Liver (tissue), 3 donors: ENCODE data around the gene CYTH2.

Experiments used
- ATF3 ChIP-seq: IDR thresholded peaks from 2 replicates; pipeline ENCODE4 v1.6.1; 2016; ENCODE audit warnings: antibody characterized with exemption
- EGR1 ChIP-seq, 2 donors: IDR thresholded peaks; 2 replicates each; pipeline ENCODE4 v1.6.1; 2016 to 2018; ENCODE audit warnings: antibody characterized with exemption in 2 of 2, low read depth in 2 of 2
- GABPA ChIP-seq, 2 donors: IDR thresholded peaks in 1 of 2; conservative IDR thresholded peaks in 1 of 2; 2 replicates each; pipeline ENCODE4 v1.6.1; 2016; ENCODE audit warnings: antibody characterized with exemption in 2 of 2, mild to moderate bottlenecking in 1 of 2, moderate library complexity in 1 of 2
- JUND ChIP-seq, 2 donors: IDR thresholded peaks; 2 replicates each; pipeline ENCODE4 v1.6.1; 2016; ENCODE audit warnings: antibody characterized with exemption in 2 of 2
- RAD21 ChIP-seq, 2 donors: IDR thresholded peaks; 2 replicates each; pipeline ENCODE4 v1.6.1; 2016; ENCODE audit warnings: antibody characterized with exemption in 2 of 2, mild to moderate bottlenecking in 2 of 2
- REST ChIP-seq: IDR thresholded peaks from 2 replicates; pipeline ENCODE4 v1.6.1; 2016; ENCODE audit warnings: antibody characterized with exemption, mild to moderate bottlenecking
- RXRA ChIP-seq, 2 donors: IDR thresholded peaks; 2 replicates each; pipeline ENCODE4 v1.6.1; 2017 to 2018; ENCODE audit warnings: antibody characterized with exemption in 2 of 2, mild to moderate bottlenecking in 1 of 2
- SP1 ChIP-seq: IDR thresholded peaks from 2 replicates; pipeline ENCODE4 v1.6.1; 2018; ENCODE audit warnings: antibody characterized with exemption, mild to moderate bottlenecking
- TAF1 ChIP-seq: conservative IDR thresholded peaks from 2 replicates; pipeline ENCODE4 v1.6.1; 2016; ENCODE audit warnings: antibody characterized with exemption, mild to moderate bottlenecking
- YY1 ChIP-seq: IDR thresholded peaks from 2 replicates; pipeline ENCODE4 v1.6.1; 2016; ENCODE audit warnings: antibody characterized with exemption, mild to moderate bottlenecking
- TF ChIP-seq, protein P1 (sequence below): fragments of 150-350 bp; IDR thresholded peaks from 2 replicates; pipeline ENCODE4 v1.5.1; 2017; ENCODE audit warnings: improper control_type of control experiment, low read depth, low read length; ENCODE audit not compliant: missing input control
- TF ChIP-seq, protein P2 (sequence below): IDR thresholded peaks from 2 replicates; pipeline ENCODE4 v1.6.1; 2016; ENCODE audit warnings: antibody characterized with exemption
- donor health status: healthy.
- donor health status: healthy.

- TF ChIP-seq, protein P1, sequence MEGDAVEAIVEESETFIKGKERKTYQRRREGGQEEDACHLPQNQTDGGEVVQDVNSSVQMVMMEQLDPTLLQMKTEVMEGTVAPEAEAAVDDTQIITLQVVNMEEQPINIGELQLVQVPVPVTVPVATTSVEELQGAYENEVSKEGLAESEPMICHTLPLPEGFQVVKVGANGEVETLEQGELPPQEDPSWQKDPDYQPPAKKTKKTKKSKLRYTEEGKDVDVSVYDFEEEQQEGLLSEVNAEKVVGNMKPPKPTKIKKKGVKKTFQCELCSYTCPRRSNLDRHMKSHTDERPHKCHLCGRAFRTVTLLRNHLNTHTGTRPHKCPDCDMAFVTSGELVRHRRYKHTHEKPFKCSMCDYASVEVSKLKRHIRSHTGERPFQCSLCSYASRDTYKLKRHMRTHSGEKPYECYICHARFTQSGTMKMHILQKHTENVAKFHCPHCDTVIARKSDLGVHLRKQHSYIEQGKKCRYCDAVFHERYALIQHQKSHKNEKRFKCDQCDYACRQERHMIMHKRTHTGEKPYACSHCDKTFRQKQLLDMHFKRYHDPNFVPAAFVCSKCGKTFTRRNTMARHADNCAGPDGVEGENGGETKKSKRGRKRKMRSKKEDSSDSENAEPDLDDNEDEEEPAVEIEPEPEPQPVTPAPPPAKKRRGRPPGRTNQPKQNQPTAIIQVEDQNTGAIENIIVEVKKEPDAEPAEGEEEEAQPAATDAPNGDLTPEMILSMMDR = no peak
- TF ChIP-seq GABPA (IDR thresholded peaks at IDR 0.05 in 1 of 2, conservative IDR thresholded peaks at IDR 0.05 in 1 of 2) (no peak), RAD21 (IDR thresholded peaks at IDR 0.05) (no peak), YY1 (no peak), ATF3 (no peak), SP1 (no peak), REST (no peak), TAF1 (no peak), EGR1 (IDR thresholded peaks at IDR 0.05; ENCODE audit: low read depth in 2 of 2) (no peak), JUND (IDR thresholded peaks at IDR 0.05) (no peak), RXRA (IDR thresholded peaks at IDR 0.05) (no peak)
- TF ChIP-seq, protein P2, sequence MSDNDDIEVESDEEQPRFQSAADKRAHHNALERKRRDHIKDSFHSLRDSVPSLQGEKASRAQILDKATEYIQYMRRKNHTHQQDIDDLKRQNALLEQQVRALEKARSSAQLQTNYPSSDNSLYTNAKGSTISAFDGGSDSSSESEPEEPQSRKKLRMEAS = no peak
Observed at GRCh38 chr19:48498595-48499311, 29.6 kb downstream of the CYTH2 start.
